CD4-positive, alpha-beta memory T cell (primary cell): ENCODE measurements around the gene BRAF. TPM values are rescaled to one million over a fixed set of nuclear protein-coding genes. Genes with fewer than 3 reads are reported as not detected.
"Not testable (repeated sequence)": the region's sequence is repeated elsewhere in the genome, so short reads cannot be mapped to it uniquely, and the experiment has no call there.

Experiments used
- CTCF ChIA-PET: fragments of 350-600 bp; sonication (Branson Sonifier 250); formaldehyde crosslinking; loops from one replicate; lab custom pipeline; 2021; ENCODE audit warnings: inconsistent platforms; ENCODE audit not compliant: partially characterized antibody; lab: Charles Lee
- POLR2A ChIA-PET: fragments of 350-600 bp; sonication (Branson Sonifier 250); formaldehyde crosslinking; loops from one replicate; lab custom pipeline; 2021; ENCODE audit not compliant: partially characterized antibody; lab: Charles Lee
- DNase-seq, 5 donors: peaks; one replicate each; pipeline versions ENCODE4 v3.0.0 to v3.0.0-alpha.2; 2020 to 2022; ENCODE audit warnings: mixed read lengths in 1 of 5
- H3K27ac ChIP-seq: one replicate; pipeline ENCODE4 v1.7.0; 2013; ENCODE audit warnings: low read depth, low read length
- H3K27me3 ChIP-seq: 2 replicates; pipeline ENCODE4 v1.7.0; 2013; ENCODE audit warnings: mild to moderate bottlenecking, low read length, moderate library complexity; ENCODE audit not compliant: insufficient read depth
- H3K36me3 ChIP-seq: 2 replicates; pipeline ENCODE4 v1.7.0; 2013; ENCODE audit warnings: mild to moderate bottlenecking, low read length, moderate library complexity; ENCODE audit not compliant: insufficient read depth
- H3K4me1 ChIP-seq: 2 replicates; pipeline ENCODE4 v1.7.0; 2013; ENCODE audit warnings: mild to moderate bottlenecking, low read length, moderate library complexity; ENCODE audit not compliant: insufficient read depth
- H3K4me3 ChIP-seq, 2 donors: one replicate each; pipeline ENCODE4 v1.7.0; 2013; ENCODE audit warnings: low read length in 2 of 2, mild to moderate bottlenecking in 1 of 2
- H3K9me3 ChIP-seq, 2 donors: one replicate each; pipeline ENCODE4 v1.7.0; 2013; ENCODE audit warnings: low read length in 2 of 2, control low read depth in 1 of 2; ENCODE audit not compliant: control insufficient read depth in 1 of 2
- H3K27ac Mint-ChIP-seq, 7 donors: one replicate each; pipeline ENCODE4 v1.8.0; 2020 to 2021; ENCODE audit warnings: mixed read lengths in 7 of 7, mild to moderate bottlenecking in 6 of 7, inconsistent platforms in 3 of 7, moderate library complexity in 3 of 7
- H3K27me3 Mint-ChIP-seq, 2 donors: one replicate each; pipeline ENCODE4 v1.8.0; 2020 to 2021; ENCODE audit warnings: mixed read lengths in 2 of 2
- H3K36me3 Mint-ChIP-seq, 2 donors: one replicate each; pipeline ENCODE4 v1.8.0; 2020 to 2021; ENCODE audit warnings: mixed read lengths in 2 of 2, inconsistent platforms in 1 of 2, mild to moderate bottlenecking in 1 of 2
- H3K4me1 Mint-ChIP-seq, 4 donors: one replicate each; pipeline ENCODE4 v1.8.0; 2020 to 2021; ENCODE audit warnings: mixed read lengths in 4 of 4, mild to moderate bottlenecking in 1 of 4
- H3K4me3 Mint-ChIP-seq, 8 donors: one replicate each; pipeline ENCODE4 v1.8.0; 2020 to 2021; ENCODE audit warnings: mixed read lengths in 8 of 8, mild to moderate bottlenecking in 7 of 8, moderate library complexity in 6 of 8, inconsistent platforms in 3 of 8
- H3K9me3 Mint-ChIP-seq, 8 donors: one replicate each; pipeline ENCODE4 v1.8.0; 2020 to 2021; ENCODE audit warnings: mixed read lengths in 8 of 8, mild to moderate bottlenecking in 5 of 8, inconsistent platforms in 3 of 8, moderate library complexity in 1 of 8
- intact Hi-C: fragments of 100-400 bp; cut with micrococcal nuclease; formaldehyde crosslinking; loops from one replicate; pipeline ENCODE4 v1.15.1; 2023
- polyA plus RNA-seq, 2 donors: library from polyadenylated mRNA; unstranded; fragments of 300-500 nt; fragmentation: Illumina TruSeq; gene quantifications; one replicate each; pipeline ENCODE4 v1.2.3, GENCODE V29; 2021
- total RNA-seq, 2 experiments: library from RNA; stranded (reverse); gene quantifications; one replicate each; pipeline ENCODE4 v1.2.3, GENCODE V29; 2021

Gene BRAF
- total and polyA plus RNA-seq, 4 experiments from 2014 or later: 10.0 to 52.5 (median 28.8) TPM

- POLR2A ChIA-PET: no interaction called here
- intact Hi-C loops: no loop called here
- H3K4me1 ChIP-seq: peaks cover 17% of the 10 kb centered on the region
Observed at GRCh38 chr7:140896996-140897395, 27.7 kb downstream of the BRAF start.

GRCh38 chr7:140889645-140890044, 35.1 kb downstream of the BRAF start:
- Mint-ChIP-seq H3K4me1 (peaks cover 40 to 80% (median 56%) of the 10 kb centered on the region in 4 donors), H3K27ac (peak overlapping the region in 1 of 7 donors; percentile 40), H3K36me3 (peaks cover 3 to 11% of the 10 kb centered on the region in 2 donors), H3K27me3 (no peaks in the 10 kb centered on the region), H3K4me3 (no peak overlapping the region), H3K9me3 (no peaks in the 10 kb centered on the region)
- DNase-seq: no peak
- H3K36me3 ChIP-seq: no peaks in the 10 kb centered on the region
- ChIA-PET CTCF (interaction anchor here (1.0 kb wide), 2 partner anchors 10 to 122 kb away, joined by 3 read pairs; no protein-coding TSS in a partner anchor), POLR2A (no interaction called here)
- H3K4me1 ChIP-seq: peaks cover 12% of the 10 kb centered on the region
- no peak overlapping the region for H3K4me3 ChIP-seq
- H3K9me3 ChIP-seq: no peaks in the 10 kb centered on the region
- H3K27ac ChIP-seq: no peak overlapping the region
- intact Hi-C loops: no loop called here
- no peaks in the 10 kb centered on the region for H3K27me3 ChIP-seq

More at GRCh38 chr7:140896996-140897395, 27.7 kb downstream of the BRAF start:
- no peaks in the 10 kb centered on the region for H3K27me3 ChIP-seq
- H3K4me3 Mint-ChIP-seq: no peak overlapping the region
- CTCF ChIA-PET: no interaction called here
- no peaks in the 10 kb centered on the region for H3K36me3 ChIP-seq
- no peaks in the 10 kb centered on the region for H3K27me3 Mint-ChIP-seq
- no peak overlapping the region for H3K27ac ChIP-seq
- peaks cover 29 to 80% (median 52%) of the 10 kb centered on the region in 4 donors for H3K4me1 Mint-ChIP-seq
- peaks cover 0 to 2% (median 0%) of the 10 kb centered on the region in 8 donors for H3K9me3 Mint-ChIP-seq
- peaks cover 5 to 20% of the 10 kb centered on the region in 2 donors for H3K36me3 Mint-ChIP-seq
- H3K9me3 ChIP-seq: no peaks in the 10 kb centered on the region
- no peak overlapping the region for H3K27ac Mint-ChIP-seq
- no peak for DNase-seq
- no peak overlapping the region for H3K4me3 ChIP-seq

- H3K27me3 Mint-ChIP-seq: no peaks in the 10 kb centered on the region
- no peak overlapping the region for H3K27ac ChIP-seq
- H3K9me3 ChIP-seq: no peaks in the 10 kb centered on the region
- intact Hi-C loops: no loop called here
- no peak overlapping the region for H3K4me3 Mint-ChIP-seq
- POLR2A ChIA-PET: no interaction called here
- CTCF ChIA-PET: interaction anchor here (1.0 kb wide), 2 partner anchors 9 to 122 kb away, joined by 3 read pairs; no protein-coding TSS in a partner anchor
- peaks cover 40 to 76% (median 55%) of the 10 kb centered on the region in 4 donors for H3K4me1 Mint-ChIP-seq
- no peaks in the 10 kb centered on the region for H3K27me3 ChIP-seq
- no peaks in the 10 kb centered on the region for H3K9me3 Mint-ChIP-seq
- H3K36me3 Mint-ChIP-seq: peaks cover 3 to 11% of the 10 kb centered on the region in 2 donors
- H3K4me1 ChIP-seq: peaks cover 12% of the 10 kb centered on the region
- H3K27ac Mint-ChIP-seq: no peak overlapping the region
- H3K4me3 ChIP-seq: no peak overlapping the region
- no peaks in the 10 kb centered on the region for H3K36me3 ChIP-seq
- DNase-seq: no peak
Observed at GRCh38 chr7:140889150-140889549, 35.6 kb downstream of the BRAF start.

- H3K27ac Mint-ChIP-seq: peak overlapping the region in 1 of 7 donors; percentile 4
- H3K27me3 Mint-ChIP-seq: no peaks in the 10 kb centered on the region
- H3K36me3 Mint-ChIP-seq: peaks cover 3 to 6% of the 10 kb centered on the region in 2 donors
- Histone ChIP-seq H3K4me3 (no peak overlapping the region), H3K9me3 (no peaks in the 10 kb centered on the region), H3K27ac (no peak overlapping the region), H3K36me3 (no peaks in the 10 kb centered on the region), H3K27me3 (no peaks in the 10 kb centered on the region), H3K4me1 (peaks cover 12% of the 10 kb centered on the region)
- ChIA-PET POLR2A (no interaction called here), CTCF (no interaction called here)
- H3K4me1 Mint-ChIP-seq: peaks cover 41 to 74% (median 51%) of the 10 kb centered on the region in 4 donors
- no peaks in the 10 kb centered on the region for H3K9me3 Mint-ChIP-seq
- DNase-seq: no peak
- intact Hi-C loops: no loop called here
- peak overlapping the region in 2 of 8 donors; percentile 17 to 22 for H3K4me3 Mint-ChIP-seq
Observed at GRCh38 chr7:140888087-140888486, 36.6 kb downstream of the BRAF start.

- peaks cover 41 to 69% (median 47%) of the 10 kb centered on the region in 4 donors for H3K4me1 Mint-ChIP-seq
- ChIA-PET CTCF (no interaction called here), POLR2A (no interaction called here)
- peaks cover 0 to 1% of the 10 kb centered on the region in 2 donors for H3K36me3 Mint-ChIP-seq
- intact Hi-C loops: no loop called here
- Histone ChIP-seq H3K4me3 (no peak overlapping the region), H3K4me1 (peaks cover 17% of the 10 kb centered on the region), H3K27ac (no peak overlapping the region), H3K9me3 (no peaks in the 10 kb centered on the region), H3K36me3 (no peaks in the 10 kb centered on the region), H3K27me3 (no peaks in the 10 kb centered on the region)
- DNase-seq: no peak
- H3K9me3 Mint-ChIP-seq: no peaks in the 10 kb centered on the region
- H3K4me3 Mint-ChIP-seq: no peak overlapping the region
- peak overlapping the region in 4 of 7 donors; percentile 0 to 81 (median 6) for H3K27ac Mint-ChIP-seq
- no peaks in the 10 kb centered on the region for H3K27me3 Mint-ChIP-seq
Observed at GRCh38 chr7:140885735-140886334, 38.9 kb downstream of the BRAF start.

- ChIA-PET CTCF (no interaction called here), POLR2A (no interaction called here)
- H3K27me3 Mint-ChIP-seq: no peaks in the 10 kb centered on the region
- peaks cover 5 to 10% of the 10 kb centered on the region in 2 donors for H3K36me3 Mint-ChIP-seq
- Histone ChIP-seq H3K4me1 (peaks cover 12% of the 10 kb centered on the region), H3K4me3 (no peak overlapping the region), H3K9me3 (no peaks in the 10 kb centered on the region), H3K36me3 (no peaks in the 10 kb centered on the region), H3K27me3 (no peaks in the 10 kb centered on the region), H3K27ac (no peak overlapping the region)
- H3K9me3 Mint-ChIP-seq: peaks cover 0 to 2% (median 0%) of the 10 kb centered on the region in 8 donors
- H3K4me1 Mint-ChIP-seq: peaks cover 37 to 59% (median 44%) of the 10 kb centered on the region in 4 donors
- intact Hi-C loops: no loop called here
- peak overlapping the region in 1 of 7 donors; percentile 8 for H3K27ac Mint-ChIP-seq
- no peak overlapping the region for H3K4me3 Mint-ChIP-seq
- no peak for DNase-seq
Observed at GRCh38 chr7:140883378-140883777, 41.4 kb downstream of the BRAF start.

- intact Hi-C loops, H3K27me3 Mint-ChIP-seq, CTCF ChIA-PET, H3K27ac ChIP-seq, DNase-seq, H3K4me3 ChIP-seq, H3K9me3 Mint-ChIP-seq, H3K4me3 Mint-ChIP-seq, H3K9me3 ChIP-seq, H3K27me3 ChIP-seq, H3K36me3 ChIP-seq, H3K27ac Mint-ChIP-seq, POLR2A ChIA-PET: not testable (repeated sequence)
- peaks cover 12% of the 10 kb centered on the region for H3K4me1 ChIP-seq
- H3K36me3 Mint-ChIP-seq: peaks cover 5 to 14% of the 10 kb centered on the region in 2 donors
- H3K4me1 Mint-ChIP-seq: peaks cover 34 to 59% (median 44%) of the 10 kb centered on the region in 4 donors
Observed at GRCh38 chr7:140882834-140883233, 41.9 kb downstream of the BRAF start.
